WTC11 (cell line): ENCODE results near the gene CHORDC1. TPM values are rescaled to one million over a fixed set of nuclear protein-coding genes. Genes with fewer than 3 reads are reported as not detected.

Source experiments
- ATAC-seq: fragments of 200-7000 bp; cut with Tn5 transposase; 2 replicates; pipeline ENCODE4 v1.10.0; 2021; ENCODE audit warnings: mild to moderate bottlenecking, moderate library complexity
- CTCF ChIA-PET: fragments of 300-600 bp; sonication (Branson Sonifier 250); formaldehyde crosslinking; loops from one replicate; lab custom pipeline; 2021; ENCODE audit warnings: antibody characterized with exemption; lab: Charles Lee
- POLR2A ChIA-PET: fragments of 350-600 bp; sonication (Branson Sonifier 250); formaldehyde crosslinking; loops from one replicate; lab custom pipeline; 2021; ENCODE audit warnings: antibody characterized with exemption; lab: Charles Lee
- DNase-seq: peaks from one replicate; pipeline ENCODE4 v3.0.0; 2021; ENCODE audit warnings: low spot score
- H3K27ac Mint-ChIP-seq: 2 replicates; pipeline ENCODE4 v1.8.0; 2021; ENCODE audit warnings: mixed read lengths
- H3K27me3 Mint-ChIP-seq: 2 replicates; pipeline ENCODE4 v1.8.0; 2021; ENCODE audit warnings: low read depth, mild to moderate bottlenecking, moderate library complexity, mixed read lengths
- H3K36me3 Mint-ChIP-seq: 2 replicates; pipeline ENCODE4 v1.8.0; 2021; ENCODE audit warnings: mixed read lengths
- H3K4me1 Mint-ChIP-seq: 2 replicates; pipeline ENCODE4 v1.8.0; 2022; ENCODE audit warnings: mixed read lengths
- H3K4me3 Mint-ChIP-seq: 2 replicates; pipeline ENCODE4 v1.8.0; 2021; ENCODE audit warnings: mild to moderate bottlenecking, moderate library complexity, mixed read lengths
- H3K9me3 Mint-ChIP-seq: 2 replicates; pipeline ENCODE4 v1.8.0; 2021; ENCODE audit warnings: mixed read lengths
- ARID4B ChIP-seq: sonication (generic); formaldehyde crosslinking; IDR thresholded peaks from 2 replicates; pipeline ENCODE4 v1.8.0; 2023; ENCODE audit warnings: missing genetic modification reagents, mild to moderate bottlenecking, borderline replicate concordance
- ESRRA ChIP-seq: sonication (generic); formaldehyde crosslinking; IDR thresholded peaks from 2 replicates; pipeline ENCODE4 v1.8.1; 2022; ENCODE audit warnings: mild to moderate bottlenecking, missing genetic modification reagents, borderline replicate concordance
- FOXP4 ChIP-seq: sonication (generic); formaldehyde crosslinking; IDR thresholded peaks from 2 replicates; pipeline ENCODE4 v1.8.0; 2022; ENCODE audit warnings: mild to moderate bottlenecking, missing genetic modification reagents
- GABPB1 ChIP-seq: sonication (generic); formaldehyde crosslinking; IDR thresholded peaks from 2 replicates; pipeline ENCODE4 v1.8.1; 2023; ENCODE audit warnings: mild to moderate bottlenecking, missing genetic modification reagents
- GRHL2 ChIP-seq: fragments of 250-450 bp; sonication (Bioruptor Pico); IDR thresholded peaks from 2 replicates; pipeline ENCODE4 v1.8.0; 2022; ENCODE audit warnings: mild to moderate bottlenecking, moderate library complexity; ENCODE audit not compliant: insufficient replicate concordance, severe bottlenecking
- IRF1 ChIP-seq: sonication (generic); formaldehyde crosslinking; IDR thresholded peaks from 2 replicates; pipeline ENCODE4 v1.8.0; 2023; ENCODE audit warnings: missing genetic modification reagents
- JUN ChIP-seq: sonication (generic); formaldehyde crosslinking; IDR thresholded peaks from 2 replicates; pipeline ENCODE4 v1.8.0; 2023; ENCODE audit warnings: mild to moderate bottlenecking, missing genetic modification reagents
- MLX ChIP-seq: sonication (generic); formaldehyde crosslinking; IDR thresholded peaks from 2 replicates; pipeline ENCODE4 v1.8.1; 2023; ENCODE audit warnings: mild to moderate bottlenecking, missing genetic modification reagents, moderate library complexity
- NR2C2 ChIP-seq: sonication (generic); formaldehyde crosslinking; IDR thresholded peaks from 2 replicates; pipeline ENCODE4 v1.8.0; 2022; ENCODE audit warnings: mild to moderate bottlenecking, missing genetic modification reagents
- PRDM15 ChIP-seq: sonication (generic); formaldehyde crosslinking; IDR thresholded peaks from 2 replicates; pipeline ENCODE4 v1.8.0; 2022; ENCODE audit warnings: missing genetic modification reagents
- TP53 ChIP-seq: sonication (generic); formaldehyde crosslinking; IDR thresholded peaks from 2 replicates; pipeline ENCODE4 v1.8.1; 2023; ENCODE audit warnings: mild to moderate bottlenecking, missing genetic modification reagents
- USF1 ChIP-seq: sonication (generic); formaldehyde crosslinking; IDR thresholded peaks from 2 replicates; pipeline ENCODE4 v1.8.0; 2022; ENCODE audit warnings: mild to moderate bottlenecking, missing genetic modification reagents
- ZBTB21 ChIP-seq: sonication (generic); formaldehyde crosslinking; IDR thresholded peaks from 2 replicates; pipeline ENCODE4 v1.8.1; 2023; ENCODE audit warnings: mild to moderate bottlenecking, missing genetic modification reagents, borderline replicate concordance
- ZBTB43 ChIP-seq: sonication (generic); formaldehyde crosslinking; IDR thresholded peaks from 2 replicates; pipeline ENCODE4 v1.8.1; 2023; ENCODE audit warnings: mild to moderate bottlenecking, missing genetic modification reagents
- ZNF232 ChIP-seq: sonication (generic); formaldehyde crosslinking; IDR thresholded peaks from 2 replicates; pipeline ENCODE4 v1.8.0; 2022; ENCODE audit warnings: mild to moderate bottlenecking, missing genetic modification reagents
- ZNF416 ChIP-seq: fragments of 250-450 bp; sonication (Bioruptor Pico); IDR thresholded peaks from 2 replicates; pipeline ENCODE4 v1.9.0; 2021; ENCODE audit warnings: mild to moderate bottlenecking, inconsistent platforms
- ZNF671 ChIP-seq: fragments of 250-450 bp; sonication (Bioruptor Pico); IDR thresholded peaks from 2 replicates; pipeline ENCODE4 v1.8.0; 2021; ENCODE audit warnings: mild to moderate bottlenecking
- ZSCAN18 ChIP-seq: fragments of 250-450 bp; sonication (Bioruptor Pico); IDR thresholded peaks from 2 replicates; pipeline ENCODE4 v2.1.2; 2022; ENCODE audit warnings: mild to moderate bottlenecking, moderate library complexity
- total RNA-seq: library from RNA; stranded (reverse); gene quantifications from 3 replicates; pipeline ENCODE4 v1.2.3, GENCODE V29; 2021

Gene CHORDC1
- total RNA-seq, 1 experiment from 2014 or later: 71.8 TPM

- H3K9me3 Mint-ChIP-seq: no peaks in the 10 kb centered on the region
- ATAC-seq (no peak), DNase-seq (no peak)
- TF ChIP-seq FOXP4 (CRISPR knock-in tag): no peak
- no peak for TF ChIP-seq NR2C2 (CRISPR knock-in tag)
- no peak for TF ChIP-seq JUN (CRISPR knock-in tag)
- no peak for TF ChIP-seq MLX (CRISPR knock-in tag)
- no peak for TF ChIP-seq ZSCAN18 (CRISPR knock-in tag)
- TF ChIP-seq IRF1 (CRISPR knock-in tag): no peak
- TF ChIP-seq ZNF232 (CRISPR knock-in tag): no peak
- TF ChIP-seq ZBTB43: no peak
- TF ChIP-seq GRHL2 (CRISPR knock-in tag): no peak
- TF ChIP-seq ZBTB21: no peak
- no peak for TF ChIP-seq ZNF416 (CRISPR knock-in tag)
- TF ChIP-seq ZNF671 (CRISPR knock-in tag): no peak
- TF ChIP-seq GABPB1 (CRISPR knock-in tag): no peak
- TF ChIP-seq ARID4B (CRISPR knock-in tag): no peak
- TF ChIP-seq TP53 (CRISPR knock-in tag): no peak
- TF ChIP-seq USF1 (CRISPR knock-in tag): no peak
- no peak for TF ChIP-seq PRDM15 (CRISPR knock-in tag)
- no peak for TF ChIP-seq ESRRA
- H3K36me3 Mint-ChIP-seq: peaks cover 2% of the 10 kb centered on the region; the same call in 1 of the 2 replicates
- no peaks in the 10 kb centered on the region for H3K27me3 Mint-ChIP-seq
- no peak overlapping the region for H3K4me3 Mint-ChIP-seq
- H3K27ac Mint-ChIP-seq: no peak overlapping the region
- CTCF ChIA-PET: no interaction called here
- POLR2A ChIA-PET: interaction anchor here (0.6 kb wide), 1 partner anchor 24 kb away, joined by 4 read pairs; no protein-coding TSS in a partner anchor
- peaks cover 6% of the 10 kb centered on the region for H3K4me1 Mint-ChIP-seq
Observed at GRCh38 chr11:90192869-90193582, 29.8 kb downstream of the CHORDC1 start.
